HEK293 (cell line): Measurements from ENCODE around the gene TMEM271.

Experiments used
- AEBP2 ChIP-seq: fragments of 450-650 bp; formaldehyde crosslinking; IDR thresholded peaks from 2 replicates; pipeline ENCODE4 v1.5.1; 2016; ENCODE audit warnings: missing biosample characterization, missing genetic modification characterization, borderline replicate concordance
- BCL11A ChIP-seq: fragments of 450-650 bp; formaldehyde crosslinking; IDR thresholded peaks from 2 replicates; pipeline ENCODE4 v1.5.1; 2016; ENCODE audit warnings: low read depth, missing biosample characterization, missing genetic modification characterization
- GLIS2 ChIP-seq: fragments of 450-650 bp; formaldehyde crosslinking; IDR thresholded peaks from 2 replicates; pipeline ENCODE4 v1.5.1; 2016; ENCODE audit warnings: missing biosample characterization, missing genetic modification characterization
- HOXD13 ChIP-seq: sonication (generic); formaldehyde crosslinking; IDR thresholded peaks from 2 replicates; pipeline ENCODE4 v1.8.0; 2022; ENCODE audit warnings: missing genetic modification reagents, borderline replicate concordance
- INSM2 ChIP-seq: fragments of 450-650 bp; formaldehyde crosslinking; IDR thresholded peaks from 2 replicates; pipeline ENCODE4 v1.5.1; 2016; ENCODE audit warnings: missing biosample characterization, missing genetic modification characterization
- KLF17 ChIP-seq: fragments of 450-650 bp; formaldehyde crosslinking; IDR thresholded peaks from 2 replicates; pipeline ENCODE4 v1.5.1; 2016; ENCODE audit warnings: missing biosample characterization, missing genetic modification characterization
- SALL2 ChIP-seq: fragments of 450-650 bp; formaldehyde crosslinking; IDR thresholded peaks from 2 replicates; pipeline ENCODE4 v1.5.0; 2017; ENCODE audit warnings: missing biosample characterization, mild to moderate bottlenecking, missing genetic modification characterization, borderline replicate concordance
- TCF7L2 ChIP-seq: IDR thresholded peaks from 2 replicates; pipeline ENCODE4 v1.6.1; 2011; ENCODE audit warnings: low read depth, mild to moderate bottlenecking, inconsistent platforms, low read length, moderate library complexity, borderline replicate concordance
- ZBTB20 ChIP-seq: fragments of 450-650 bp; formaldehyde crosslinking; IDR thresholded peaks from 2 replicates; pipeline ENCODE4 v1.5.1; 2016; ENCODE audit warnings: missing biosample characterization, missing genetic modification characterization
- ZBTB26 ChIP-seq: fragments of 450-650 bp; formaldehyde crosslinking; optimal IDR thresholded peaks from 2 replicates; pipeline ENCODE3; 2016; ENCODE audit warnings: missing biosample characterization, mild to moderate bottlenecking, missing genetic modification characterization
- ZBTB8A ChIP-seq: fragments of 450-650 bp; formaldehyde crosslinking; IDR thresholded peaks from 2 replicates; pipeline ENCODE4 v1.5.1; 2016; ENCODE audit warnings: missing biosample characterization, missing genetic modification characterization
- ZEB2 ChIP-seq: fragments of 450-650 bp; formaldehyde crosslinking; IDR thresholded peaks from 2 replicates; pipeline ENCODE4 v1.5.1; 2016; ENCODE audit warnings: missing biosample characterization, missing genetic modification characterization
- ZFP37 ChIP-seq: fragments of 450-650 bp; formaldehyde crosslinking; IDR thresholded peaks from 2 replicates; pipeline ENCODE4 v1.5.1; 2016; ENCODE audit warnings: missing biosample characterization, missing genetic modification characterization
- ZFP41 ChIP-seq: fragments of 450-650 bp; formaldehyde crosslinking; IDR thresholded peaks from 2 replicates; pipeline ENCODE4 v1.5.1; 2016; ENCODE audit warnings: missing biosample characterization, missing genetic modification characterization, borderline replicate concordance
- ZIC2 ChIP-seq: fragments of 450-650 bp; formaldehyde crosslinking; IDR thresholded peaks from 2 replicates; pipeline ENCODE4 v1.5.1; 2016; ENCODE audit warnings: missing biosample characterization, missing genetic modification characterization
- ZNF211 ChIP-seq: fragments of 450-650 bp; formaldehyde crosslinking; IDR thresholded peaks from 2 replicates; pipeline ENCODE4 v1.5.1; 2016; ENCODE audit warnings: low read depth, missing biosample characterization, missing genetic modification characterization
- ZNF223 ChIP-seq: fragments of 450-650 bp; formaldehyde crosslinking; IDR thresholded peaks from 2 replicates; pipeline ENCODE4 v1.5.1; 2016; ENCODE audit warnings: missing biosample characterization, missing genetic modification characterization
- ZNF24 ChIP-seq: fragments of 450-650 bp; formaldehyde crosslinking; IDR thresholded peaks from 2 replicates; pipeline ENCODE4 v1.5.1; 2016; ENCODE audit warnings: missing biosample characterization, missing genetic modification characterization
- ZNF26 ChIP-seq: fragments of 450-650 bp; formaldehyde crosslinking; IDR thresholded peaks from 2 replicates; pipeline ENCODE4 v1.5.1; 2016; ENCODE audit warnings: missing biosample characterization, missing genetic modification characterization
- ZNF302 ChIP-seq: fragments of 450-650 bp; formaldehyde crosslinking; IDR thresholded peaks from 2 replicates; pipeline ENCODE4 v1.5.1; 2016; ENCODE audit warnings: missing biosample characterization, missing genetic modification characterization, low read depth
- ZNF311 ChIP-seq: fragments of 450-650 bp; formaldehyde crosslinking; IDR thresholded peaks from 2 replicates; pipeline ENCODE4 v1.5.1; 2017; ENCODE audit warnings: missing biosample characterization, missing genetic modification characterization, borderline replicate concordance
- ZNF404 ChIP-seq: fragments of 450-650 bp; formaldehyde crosslinking; IDR thresholded peaks from 2 replicates; pipeline ENCODE4 v1.5.1; 2017; ENCODE audit warnings: missing biosample characterization, missing genetic modification characterization
- ZNF558 ChIP-seq: fragments of 450-650 bp; formaldehyde crosslinking; IDR thresholded peaks from 2 replicates; pipeline ENCODE4 v1.5.1; 2016; ENCODE audit warnings: missing biosample characterization, missing genetic modification characterization
- ZNF629 ChIP-seq: fragments of 450-650 bp; formaldehyde crosslinking; IDR thresholded peaks from 2 replicates; pipeline ENCODE4 v1.5.1; 2017; ENCODE audit warnings: missing biosample characterization, missing genetic modification characterization
- ZNF639 ChIP-seq: fragments of 450-650 bp; formaldehyde crosslinking; IDR thresholded peaks from 2 replicates; pipeline ENCODE4 v1.5.1; 2016; ENCODE audit warnings: missing biosample characterization, missing genetic modification characterization
- ZNF654 ChIP-seq: fragments of 450-650 bp; formaldehyde crosslinking; IDR thresholded peaks from 2 replicates; pipeline ENCODE4 v1.5.1; 2016; ENCODE audit warnings: low read depth, missing biosample characterization, missing genetic modification characterization
- ZNF670 ChIP-seq: fragments of 450-650 bp; formaldehyde crosslinking; IDR thresholded peaks from 2 replicates; pipeline ENCODE4 v1.5.1; 2016; ENCODE audit warnings: missing biosample characterization, missing genetic modification characterization, low read depth
- TF ChIP-seq, protein P1 (sequence below): fragments of 450-650 bp; formaldehyde crosslinking; IDR thresholded peaks from 2 replicates; pipeline ENCODE4 v1.5.1; 2017; ENCODE audit warnings: missing biosample characterization, mild to moderate bottlenecking, missing genetic modification characterization, moderate library complexity

Gene TMEM271

DNA sequence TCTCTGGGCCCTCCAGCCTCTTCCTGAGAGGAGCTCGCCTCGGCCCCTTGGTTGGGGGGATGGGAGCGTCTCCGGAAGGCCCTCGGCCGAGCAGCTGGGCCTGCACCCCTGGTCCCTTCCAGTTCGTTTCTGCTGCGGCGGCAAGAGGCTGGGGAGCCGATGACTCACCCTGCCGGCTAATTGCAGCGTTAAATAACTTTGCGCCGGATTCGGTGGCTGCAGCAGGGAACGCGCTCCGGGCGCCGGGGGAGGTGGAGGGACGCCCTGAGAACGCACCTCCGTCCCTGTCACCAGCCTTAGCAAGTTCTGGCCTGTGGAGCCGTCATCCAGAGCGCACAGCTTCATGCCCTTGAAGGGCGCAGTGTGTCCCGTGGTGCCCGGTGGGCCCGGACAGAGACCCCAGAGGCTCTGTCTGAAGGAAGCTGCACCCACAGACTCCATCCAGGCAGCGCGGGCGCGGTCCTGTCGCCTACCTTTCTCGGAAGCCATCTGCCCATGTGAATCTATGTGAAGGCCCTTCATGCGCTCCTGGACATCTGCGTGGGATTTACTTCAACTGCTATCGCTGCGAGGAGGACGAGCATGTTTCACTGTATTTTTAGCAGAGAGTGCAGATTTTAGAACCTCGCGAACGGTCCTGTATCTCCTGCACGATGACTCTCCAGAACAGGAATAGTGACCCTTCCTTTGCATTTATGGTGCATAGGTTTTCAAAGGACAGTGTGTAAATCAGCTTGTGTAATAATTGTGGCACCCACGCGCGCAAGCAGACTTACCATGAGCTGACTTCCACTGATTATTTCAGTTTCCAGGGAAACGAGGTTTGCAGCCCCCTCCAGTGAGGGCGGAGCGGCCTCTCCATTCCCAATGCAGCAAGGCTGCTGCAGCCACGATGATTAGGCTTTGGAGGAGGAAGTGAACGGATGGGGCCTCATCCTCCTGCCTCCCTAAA lies 1.7 kb upstream of the TMEM271 start (continued):
- TF ChIP-seq ZNF26 (tag by site-specific recombination) (no peak), ZNF404 (tag by site-specific recombination) (no peak), ZFP41 (tag by site-specific recombination) (no peak), ZBTB20 (tag by site-specific recombination) (0 out of 2 replicates have a peak, but pooled peaks have one; percentile 36), ZNF223 (tag by site-specific recombination) (peak; percentile 58; the same call in 1 of the 2 replicates), ZFP37 (no peak), ZIC2 (tag by site-specific recombination) (peak; percentile 65), HOXD13 (CRISPR knock-in tag) (no peak), GLIS2 (no peak), ZNF639 (tag by site-specific recombination) (no peak; the same call in 1 of the 2 replicates), ZBTB26 (tag by site-specific recombination) (peak; percentile 32), SALL2 (tag by site-specific recombination) (no peak), ZNF558 (tag by site-specific recombination) (no peak), KLF17 (tag by site-specific recombination) (peak; percentile 16; the same call in 1 of the 2 replicates), ZNF654 (tag by site-specific recombination) (no peak), ZNF302 (tag by site-specific recombination) (no peak), ZNF670 (tag by site-specific recombination) (no peak), ZNF311 (no peak), ZEB2 (tag by site-specific recombination) (peak; percentile 52; the same call in 1 of the 2 replicates), ZNF211 (tag by site-specific recombination) (no peak), AEBP2 (no peak), ZNF629 (no peak), TCF7L2 (no peak), BCL11A (tag by site-specific recombination) (no peak), INSM2 (tag by site-specific recombination) (no peak), ZNF24 (tag by site-specific recombination) (no peak), ZBTB8A (tag by site-specific recombination) (peak; percentile 61)
- TF ChIP-seq, protein P1, sequence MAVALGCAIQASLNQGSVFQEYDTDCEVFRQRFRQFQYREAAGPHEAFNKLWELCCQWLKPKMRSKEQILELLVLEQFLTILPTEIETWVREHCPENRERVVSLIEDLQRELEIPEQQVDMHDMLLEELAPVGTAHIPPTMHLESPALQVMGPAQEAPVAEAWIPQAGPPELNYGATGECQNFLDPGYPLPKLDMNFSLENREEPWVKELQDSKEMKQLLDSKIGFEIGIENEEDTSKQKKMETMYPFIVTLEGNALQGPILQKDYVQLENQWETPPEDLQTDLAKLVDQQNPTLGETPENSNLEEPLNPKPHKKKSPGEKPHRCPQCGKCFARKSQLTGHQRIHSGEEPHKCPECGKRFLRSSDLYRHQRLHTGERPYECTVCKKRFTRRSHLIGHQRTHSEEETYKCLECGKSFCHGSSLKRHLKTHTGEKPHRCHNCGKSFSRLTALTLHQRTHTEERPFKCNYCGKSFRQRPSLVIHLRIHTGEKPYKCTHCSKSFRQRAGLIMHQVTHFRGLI (tag by site-specific recombination) = no peak
